ENCODE data around the gene PLEKHA1.
A peak's percentile ranks its signal among the peaks of the same experiment; 100 is the strongest.

The PLEKHA1 gene

DNA sequence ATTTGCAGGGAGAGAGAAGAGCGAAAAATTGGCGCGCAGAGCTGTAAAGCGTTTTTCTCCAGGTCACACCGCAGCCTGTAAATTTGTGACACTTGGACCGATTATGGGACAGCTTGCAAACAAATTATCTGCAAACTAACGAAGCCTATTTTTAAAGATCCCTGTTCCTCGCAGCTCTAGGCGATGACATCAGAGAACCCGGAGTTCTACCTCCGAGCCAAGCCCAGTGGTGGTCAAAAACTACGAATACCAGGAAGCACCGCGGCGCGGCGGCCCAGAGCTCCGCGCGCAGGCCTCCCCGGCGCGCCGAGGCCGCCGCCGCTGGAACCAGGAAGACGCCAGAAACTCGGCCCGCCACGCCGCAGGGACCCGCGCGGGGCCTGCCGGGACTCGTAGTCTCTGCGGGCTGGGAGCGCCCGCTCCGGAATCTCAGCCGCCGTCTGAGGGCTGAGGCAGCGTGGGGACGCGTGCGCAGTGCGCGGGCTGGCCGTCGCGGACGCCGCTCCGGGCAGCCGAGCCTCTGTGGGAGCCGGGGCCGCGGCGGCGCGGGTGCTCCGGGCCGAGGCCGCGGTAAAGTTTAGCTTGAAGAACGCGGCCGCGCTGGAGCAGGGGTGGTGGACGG, at the start of gene PLEKHA1:
PLEKHA1 (plus strand) TSS at position 472 of the 622 bp plus-strand sequence. CDS start 18,493 bp downstream, outside the sequence.
- DNase-seq, result peak; percentile 93

- no peak for DNase-seq
These were observed 49.3 kb upstream of the PLEKHA1 start for GRCh38 chr10:122325235-122325634.

DNA sequence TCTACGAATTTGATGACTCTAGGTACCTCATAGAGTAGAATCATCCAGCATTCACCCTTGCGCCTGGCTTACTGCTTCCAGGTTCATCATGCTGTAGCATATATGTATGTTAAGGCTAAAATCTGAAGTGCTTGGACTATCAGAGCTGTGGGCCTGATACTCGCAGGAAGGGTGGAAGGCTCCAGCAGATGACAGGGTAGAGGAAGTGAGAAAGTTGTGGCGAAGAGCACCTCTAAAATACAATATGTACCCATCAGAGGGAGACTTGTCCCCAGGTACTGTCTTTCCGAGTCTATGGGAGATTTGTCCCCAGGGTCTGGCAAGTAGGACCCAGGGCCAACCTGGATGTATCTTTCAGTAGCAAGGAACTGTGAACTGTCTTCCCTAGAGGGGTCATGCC, 48.1 kb upstream of the PLEKHA1 start:
- no peak for DNase-seq

DNA sequence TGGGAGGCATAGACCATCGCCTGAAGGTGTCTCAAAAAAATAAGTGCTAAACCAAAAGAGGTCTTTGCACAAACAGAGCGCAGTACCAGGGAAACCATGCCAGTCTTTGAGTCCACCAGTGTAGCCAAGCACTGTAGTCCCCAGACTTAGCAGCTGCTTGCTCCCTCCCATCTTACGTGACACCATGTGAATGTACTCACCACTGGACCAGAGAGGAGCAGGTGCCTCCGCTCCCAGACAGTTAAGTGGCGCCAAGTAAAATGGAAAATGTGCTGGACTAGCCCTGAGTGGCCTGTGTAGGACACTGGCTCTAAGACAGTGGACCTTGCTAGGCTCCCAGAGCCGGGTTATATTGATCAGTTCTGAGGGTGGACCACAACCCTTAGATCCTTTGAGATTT, 47.7 kb upstream of the PLEKHA1 start:
- DNase-seq, result no peak

DNA sequence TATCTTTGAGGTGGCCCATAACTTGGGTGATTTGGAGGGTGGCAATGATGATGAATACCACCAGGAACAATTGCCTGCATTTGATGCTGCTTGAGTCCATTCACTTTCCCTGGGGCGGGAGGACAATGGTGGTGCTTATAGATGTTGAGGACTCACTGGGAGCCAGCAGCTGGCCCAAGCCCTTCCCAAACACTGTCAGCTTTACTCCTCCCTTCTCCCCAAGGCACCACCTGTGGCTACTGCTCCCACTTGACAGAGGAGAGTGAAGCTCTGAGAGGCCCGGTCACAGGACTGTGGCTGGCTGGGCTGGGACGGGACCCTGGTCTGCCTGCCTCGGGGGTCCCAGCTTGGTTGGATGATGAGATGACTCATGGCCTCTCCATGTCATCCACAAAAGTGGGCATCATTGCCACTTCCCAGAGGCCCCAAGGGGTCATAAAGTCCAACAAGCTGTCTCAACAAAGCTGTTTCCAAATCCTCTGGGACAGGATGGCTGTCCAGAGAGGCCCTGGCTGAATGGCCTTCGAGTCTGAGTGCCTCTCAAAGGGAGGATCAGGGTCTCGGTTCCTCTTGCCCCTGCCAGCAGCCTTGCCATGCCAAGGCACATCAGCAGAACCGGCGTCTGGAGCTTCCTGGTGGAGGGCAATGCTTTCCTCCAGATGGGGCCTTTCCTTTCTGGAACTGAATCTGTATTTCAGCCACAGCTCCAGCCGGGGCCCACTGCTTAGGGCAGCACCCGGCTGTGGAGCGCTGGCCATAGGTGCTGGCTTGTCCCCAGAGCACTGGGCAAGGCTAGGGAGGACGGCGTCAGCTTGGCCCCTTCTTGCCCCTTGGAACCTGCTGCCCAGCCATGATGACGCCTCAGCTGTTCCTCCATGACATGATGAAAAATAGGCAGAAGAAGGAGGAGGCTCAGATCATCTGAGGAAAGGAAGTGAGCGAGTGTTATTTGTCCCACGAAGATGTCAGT, 47.0 kb upstream of the PLEKHA1 start:
- DNase-seq, result no peak

GRCh38 chr10:122328676-122329075, 45.8 kb upstream of the PLEKHA1 start:
- no peak for DNase-seq

DNA sequence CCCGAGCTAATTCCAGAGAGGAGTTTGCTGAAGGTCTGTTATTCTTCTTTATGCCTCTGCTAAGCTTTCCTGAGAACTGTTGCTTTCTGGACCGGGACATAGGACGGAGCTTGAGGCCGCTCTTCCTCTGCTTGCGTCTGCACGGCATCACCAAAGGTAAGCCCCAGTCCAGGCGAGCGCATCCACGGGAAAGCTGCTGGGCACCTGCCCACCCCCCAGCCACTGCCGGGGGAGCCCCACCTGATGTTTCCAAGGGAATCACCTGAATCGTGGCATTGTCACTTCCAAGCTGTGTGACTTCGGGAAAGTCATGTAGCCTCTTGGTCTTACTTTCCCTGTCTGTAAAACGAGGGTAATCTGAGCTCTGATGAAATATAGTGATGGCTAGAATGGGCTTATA, 45.1 kb upstream of the PLEKHA1 start:
- DNase-seq, result no peak

GRCh38 chr10:122331100-122331499, 43.4 kb upstream of the PLEKHA1 start:
- DNase-seq, result no peak

DNA sequence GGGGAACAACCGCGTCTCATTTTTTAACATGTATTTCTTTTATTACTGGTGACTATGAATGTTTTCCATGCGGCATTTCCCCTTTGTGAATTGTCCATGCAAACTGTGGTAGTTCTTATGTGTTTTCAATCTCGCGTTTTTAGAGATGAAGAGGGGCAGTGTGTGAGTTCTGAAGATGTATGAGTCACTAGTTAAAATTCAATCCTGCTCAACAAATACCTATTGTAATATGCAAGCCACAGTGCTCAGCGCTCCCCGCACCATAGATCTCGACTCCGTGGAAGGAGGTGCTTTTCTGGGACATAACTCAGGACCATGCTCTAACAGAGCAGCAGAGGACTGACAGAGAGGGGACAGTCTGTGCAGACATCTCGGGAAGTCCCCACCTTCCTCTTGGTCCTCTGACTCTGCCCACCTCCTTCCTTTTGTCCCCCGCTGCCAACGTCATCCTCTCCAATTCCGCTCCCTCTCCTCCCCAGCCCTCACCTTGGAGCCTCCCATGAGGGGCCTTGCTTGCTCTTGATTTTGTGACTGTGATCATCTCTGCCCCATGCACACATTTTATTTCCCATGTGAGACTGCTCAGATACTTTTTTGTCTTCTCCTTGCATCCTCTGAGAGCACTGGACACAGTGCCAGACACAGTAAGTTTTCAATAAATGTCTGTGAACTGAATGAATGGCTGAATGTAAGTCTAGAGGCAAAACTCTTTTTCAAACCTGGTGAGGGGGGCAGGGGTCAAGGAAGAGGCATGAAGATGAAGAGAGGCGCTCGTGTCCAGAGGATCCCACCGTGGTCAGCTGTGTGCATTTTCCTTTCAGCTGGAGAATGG, 42.7 kb upstream of the PLEKHA1 start:
- no peak for DNase-seq

DNA sequence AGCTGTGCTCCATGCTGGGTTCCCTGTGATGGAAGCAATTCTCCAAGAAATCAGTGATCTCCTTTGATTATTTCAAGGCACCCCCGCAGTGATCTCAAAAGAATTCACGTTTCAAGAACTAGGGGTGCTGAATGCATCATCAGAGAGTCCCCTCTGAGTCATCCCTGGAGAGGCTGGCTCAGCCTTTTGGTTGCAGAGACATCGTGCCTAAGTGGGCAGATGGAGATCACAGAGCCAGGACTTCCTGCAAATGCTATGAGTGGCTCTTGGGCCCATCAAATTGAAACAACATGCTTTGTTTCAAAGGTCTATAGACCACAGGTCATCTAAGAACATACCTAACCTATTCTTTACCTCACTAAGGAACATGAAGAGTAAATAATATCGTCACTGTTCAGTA, 41.5 kb upstream of the PLEKHA1 start:
- DNase-seq, result peak; percentile 50

DNA sequence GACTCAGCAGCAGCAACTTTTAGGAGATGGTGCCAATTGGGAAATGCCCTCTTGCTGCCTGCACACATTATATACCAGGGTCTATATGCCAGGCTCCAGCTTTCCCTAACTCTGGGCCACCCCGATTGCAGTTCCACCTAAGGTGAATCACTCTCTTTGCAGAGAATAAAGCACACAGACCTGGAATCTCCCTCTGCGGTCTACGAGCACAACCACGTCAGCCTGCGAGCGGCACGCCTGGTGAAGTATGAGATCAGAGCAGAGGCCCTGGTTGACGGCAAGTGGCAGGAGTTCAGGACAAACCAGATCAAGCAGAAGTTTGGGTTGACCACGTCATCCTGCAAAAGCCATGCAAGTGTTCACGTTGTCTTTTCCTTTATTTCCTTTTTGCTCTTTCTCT, 38.2 kb upstream of the PLEKHA1 start:
- DNase-seq, result no peak

GRCh38 chr10:122336961-122337360, 37.5 kb upstream of the PLEKHA1 start:
- DNase-seq, result no peak

- DNase-seq, result no peak
These were observed 35.7 kb upstream of the PLEKHA1 start for GRCh38 chr10:122338609-122339441.

DNA sequence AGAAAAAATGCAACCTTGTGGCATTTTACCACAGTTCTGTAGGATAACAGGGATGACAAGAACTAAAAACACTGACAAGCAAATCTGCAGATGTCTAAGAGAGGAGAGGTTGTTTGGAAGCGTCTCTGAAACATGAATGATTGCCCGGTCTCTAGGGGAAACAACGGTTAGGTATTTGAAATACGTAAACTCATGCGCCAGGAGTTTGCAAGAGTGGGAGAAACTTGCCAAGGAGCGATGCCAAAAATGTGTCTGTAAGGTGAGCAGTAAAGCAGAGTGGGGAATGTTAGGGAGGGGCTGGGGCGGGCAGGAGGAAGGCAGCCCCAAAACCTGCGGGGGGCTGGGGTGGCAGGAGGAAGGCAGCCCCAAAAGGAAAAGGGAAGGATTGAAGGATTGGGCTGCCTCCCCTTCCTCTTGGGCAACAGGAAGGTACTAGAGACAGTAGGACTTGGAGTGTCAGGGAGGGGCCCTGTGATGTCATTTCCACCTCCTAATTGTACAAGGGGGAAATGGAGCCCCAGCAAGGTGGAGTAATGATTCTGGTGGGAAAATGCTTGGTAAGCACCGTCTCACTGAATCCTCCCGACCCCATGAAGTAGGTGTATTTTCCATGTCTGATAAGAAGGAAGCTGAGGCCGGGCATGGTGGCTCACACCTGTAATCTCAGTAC, 33.2 kb upstream of the PLEKHA1 start:
- no peak for DNase-seq

GRCh38 chr10:122342293-122343134, 32.0 kb upstream of the PLEKHA1 start:
- peak; percentile 48 for DNase-seq

DNA sequence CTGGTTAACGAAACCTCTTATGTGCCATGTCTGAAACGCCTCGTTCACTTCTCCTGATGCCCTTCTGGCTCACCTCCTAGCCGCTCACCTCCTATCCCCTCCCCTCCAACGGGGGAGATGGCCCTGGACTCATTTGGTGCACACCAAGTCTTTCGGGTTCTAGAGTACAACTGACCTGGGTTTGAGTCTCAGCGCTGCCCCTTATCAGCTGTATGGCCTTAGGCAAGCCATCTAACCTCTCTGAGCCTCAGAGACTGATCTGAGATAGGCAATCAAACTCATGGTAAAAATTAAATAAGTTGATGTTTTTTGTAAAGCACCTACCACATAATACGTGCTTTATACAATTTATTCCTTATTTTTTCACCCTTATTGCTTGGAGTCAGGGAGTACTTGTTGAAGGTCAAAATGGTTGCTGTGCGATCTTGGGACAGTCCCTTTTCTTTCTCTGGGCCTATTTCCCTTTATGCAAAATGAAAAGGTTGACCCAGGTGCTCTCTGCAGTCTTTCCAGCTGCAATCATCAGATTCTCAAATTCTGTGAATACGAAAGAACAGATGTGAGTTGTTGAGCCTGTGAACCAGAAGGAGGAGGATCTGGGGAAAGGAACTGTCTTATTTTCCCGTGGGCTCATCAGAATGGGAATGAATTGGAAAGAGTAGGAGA, 31.2 kb upstream of the PLEKHA1 start:
- DNase-seq, result no peak

DNA sequence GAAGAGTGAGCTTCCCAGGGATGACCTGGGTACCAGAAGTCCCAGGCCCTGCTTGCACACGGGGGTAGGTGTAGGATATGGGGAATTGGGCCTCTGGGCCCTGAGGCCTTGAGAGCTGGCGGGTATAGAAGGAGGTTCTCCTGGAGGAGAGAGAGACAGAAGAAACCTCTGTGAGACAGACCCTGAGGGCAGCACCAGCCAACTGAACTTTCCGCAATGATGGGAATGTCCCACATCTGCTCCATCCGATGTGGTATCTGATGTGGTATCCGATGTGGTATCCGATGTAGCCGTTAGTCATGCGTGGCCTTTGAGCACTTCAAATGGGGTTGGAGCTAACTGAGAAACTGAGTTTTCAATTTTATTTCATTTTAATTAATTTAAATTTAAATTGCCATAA, 30.6 kb upstream of the PLEKHA1 start:
- DNase-seq, result no peak

DNA sequence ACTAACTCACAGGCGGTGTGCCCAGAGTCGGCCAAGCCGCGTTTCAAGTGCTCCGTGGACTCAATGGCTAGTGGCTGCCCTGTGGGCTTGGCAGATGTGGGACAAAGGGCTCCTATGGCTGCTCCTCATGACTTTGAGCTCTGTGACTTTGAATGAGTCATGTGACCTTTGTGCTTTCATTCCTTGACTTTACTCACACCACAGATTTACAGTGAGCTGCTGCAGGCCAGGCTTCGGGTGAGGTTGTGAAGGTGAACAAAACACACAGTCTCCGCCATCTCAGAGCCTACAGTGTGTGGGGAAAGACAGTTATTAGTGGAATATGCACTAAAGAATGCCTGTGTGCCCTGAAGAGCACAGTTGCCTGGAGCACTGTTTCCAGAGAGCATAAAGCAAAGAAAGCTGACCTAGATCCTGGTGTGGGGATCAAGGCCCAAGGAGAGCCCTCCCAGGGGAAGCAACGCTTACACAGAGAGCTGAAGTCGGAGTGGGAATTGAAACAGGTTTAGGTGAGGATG, 29.7 kb upstream of the PLEKHA1 start:
- DNase-seq, result no peak

DNA sequence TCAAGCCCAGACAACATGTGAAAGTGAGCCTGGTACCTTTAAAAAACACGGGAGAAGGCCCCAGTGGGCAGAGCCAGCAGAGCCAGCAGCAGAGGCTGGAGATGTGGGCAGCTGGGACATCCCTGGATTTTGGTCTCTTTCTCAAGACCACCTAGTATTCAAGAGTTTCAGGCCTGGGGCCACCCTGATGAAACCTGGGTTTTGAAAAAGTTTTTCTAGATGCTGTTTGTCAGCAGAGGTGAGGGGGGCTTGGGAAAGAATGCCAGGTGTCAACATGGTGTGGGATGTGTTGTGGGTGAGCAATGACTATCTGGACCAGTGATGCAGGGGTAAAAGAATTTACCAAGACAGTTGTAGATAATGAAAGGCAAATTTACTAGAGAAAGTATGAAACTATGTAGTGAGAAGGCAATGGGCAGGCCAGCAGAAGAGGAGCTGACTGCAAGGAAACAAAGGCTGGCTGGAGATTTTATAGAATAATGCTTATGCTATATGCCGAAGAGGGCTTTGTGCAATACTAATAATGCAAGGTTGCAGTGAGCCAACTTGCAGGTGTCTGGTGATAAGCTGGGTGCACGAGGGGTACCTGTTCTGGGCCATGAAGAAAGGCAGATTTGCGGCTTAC, 28.1 kb upstream of the PLEKHA1 start:
- no peak for DNase-seq
